Smooth muscle cell of bladder (primary cell): ENCODE results near the gene LMO2. TPM values are rescaled to one million over a fixed set of nuclear protein-coding genes. Genes with fewer than 3 reads are reported as not detected.

ENCODE experiments used
- total RNA-seq: library from RNA; depleted of rRNA; stranded (reverse); fragments of >200 nt; gene quantifications from 2 replicates; pipeline ENCODE4 v1.2.3, GENCODE V29; 2014

LMO2 gene
- 0.09 and 0.14 TPM in 2 replicates for total RNA-seq

GRCh38 chr11:33891714-33892327, at the start of gene LMO2:
Gene LMO2, minus strand, starts transcription at chr11:33892076. Its CDS starts 22,360 bp downstream, at chr11:33869716.

Other genes with a start within 250 kb of the LMO2 start
- gene C11orf91, start 191.2 kb downstream of the LMO2 start, total RNA-seq = not detected in 2 replicates
- 305 and 344 TPM in 2 replicates for gene CD59, start 155.7 kb downstream of the LMO2 start, total RNA-seq
- 29.2 and 31.2 TPM in 2 replicates for gene FBXO3, start 117.6 kb downstream of the LMO2 start, total RNA-seq
- 145 and 164 TPM in 2 replicates for gene CAPRIN1, start 159.7 kb upstream of the LMO2 start, total RNA-seq
- gene NAT10, start 213.6 kb upstream of the LMO2 start, total RNA-seq = 13.1 and 17.5 TPM in 2 replicates